PFSK-1 (cell line): Measurements from ENCODE around the gene HSDL2.

Experiments
- POLR2AphosphoS5 ChIP-seq: IDR thresholded peaks from 2 replicates; pipeline ENCODE4 v1.6.1; 2012; ENCODE audit warnings: low read depth, mild to moderate bottlenecking, control low read depth, low read length, moderate library complexity
- TAF1 ChIP-seq: IDR thresholded peaks from 2 replicates; pipeline ENCODE4 v1.6.1; 2012; ENCODE audit warnings: low read length, control low read depth, borderline replicate concordance; ENCODE audit not compliant: insufficient read depth

DNA sequence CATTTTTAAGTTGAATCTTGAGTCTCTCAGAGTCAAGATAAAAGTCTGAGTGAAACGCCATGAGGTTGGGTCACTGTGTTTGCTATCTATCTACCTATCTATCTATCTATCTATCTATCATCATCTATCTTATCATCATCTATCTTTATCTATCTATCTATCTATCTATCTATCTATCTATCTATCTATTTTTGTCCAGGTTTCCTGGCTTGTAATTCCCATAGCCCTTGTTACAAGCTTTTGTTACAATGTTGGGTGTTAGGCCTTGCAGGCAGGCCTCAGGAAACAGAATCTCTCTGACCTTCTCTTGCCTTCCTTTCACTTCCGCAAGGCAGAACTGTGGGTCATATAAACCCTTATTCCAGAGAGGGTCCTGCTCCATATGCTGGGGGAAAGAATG lies 94.1 kb downstream of the HSDL2 start:
- TF ChIP-seq POLR2AphosphoS5 (no peak), TAF1 (no peak)
